GM19043 (cell line): ENCODE measurements around the gene ANGPTL1.
"Not testable (repeated sequence)": the region's sequence is repeated elsewhere in the genome, so short reads cannot be mapped to it uniquely, and the experiment has no call there.

ENCODE experiments used
- ATAC-seq: cut with Tn5 transposase; IDR thresholded peaks from one replicate; pipeline ENCODE4 v1.9.1; 2021; ENCODE audit warnings: low read depth; ENCODE audit not compliant: unreplicated experiment

ANGPTL1 gene

GRCh38 chr1:178869119-178869697 lies 1.7 kb downstream of the ANGPTL1 start:
- no peak for ATAC-seq

- no peak for ATAC-seq
These were observed 2.2 kb downstream of the ANGPTL1 start for GRCh38 chr1:178868706-178869105.

- no peak for ATAC-seq
These were observed 3.2 kb downstream of the ANGPTL1 start for GRCh38 chr1:178867670-178868069.

- ATAC-seq, result no peak
These were observed 6.6 kb downstream of the ANGPTL1 start for GRCh38 chr1:178864326-178864725.

- ATAC-seq, result no peak
These were observed 8.0 kb downstream of the ANGPTL1 start for GRCh38 chr1:178862864-178863263.

GRCh38 chr1:178862416-178862815 lies 8.5 kb downstream of the ANGPTL1 start:
- no peak for ATAC-seq

- no peak for ATAC-seq
These were observed 13.8 kb downstream of the ANGPTL1 start for GRCh38 chr1:178857126-178857525.

- no peak for ATAC-seq
These were observed 21.0 kb downstream of the ANGPTL1 start for GRCh38 chr1:178849918-178850317.

- ATAC-seq, result not testable (repeated sequence)
These were observed 23.0 kb downstream of the ANGPTL1 start for GRCh38 chr1:178847919-178848318.

- ATAC-seq, result no peak
These were observed 23.5 kb downstream of the ANGPTL1 start for GRCh38 chr1:178847396-178847849.

- no peak for ATAC-seq
These were observed 24.6 kb downstream of the ANGPTL1 start for GRCh38 chr1:178846306-178846705.

- no peak for ATAC-seq
These were observed 26.4 kb downstream of the ANGPTL1 start for GRCh38 chr1:178844436-178844835.

GRCh38 chr1:178825167-178825566 lies 45.7 kb downstream of the ANGPTL1 start:
- no peak for ATAC-seq

GRCh38 chr1:178821134-178821866 lies 49.6 kb downstream of the ANGPTL1 start:
- ATAC-seq, result no peak

- ATAC-seq, result no peak
These were observed 51.8 kb downstream of the ANGPTL1 start for GRCh38 chr1:178819123-178819522.

- ATAC-seq, result no peak
These were observed 52.5 kb downstream of the ANGPTL1 start for GRCh38 chr1:178818416-178818815.

- no peak for ATAC-seq
These were observed 60.3 kb downstream of the ANGPTL1 start for GRCh38 chr1:178810585-178810984.

GRCh38 chr1:178808529-178808928 lies 62.3 kb downstream of the ANGPTL1 start:
- ATAC-seq, result no peak

GRCh38 chr1:178806665-178807300 lies 64.1 kb downstream of the ANGPTL1 start:
- no peak for ATAC-seq

- ATAC-seq, result no peak
These were observed 68.0 kb downstream of the ANGPTL1 start for GRCh38 chr1:178802873-178803272.
